H1 (cell line): ENCODE results near the gene MGAT5. TPM values are rescaled to one million over a fixed set of nuclear protein-coding genes. Genes with fewer than 3 reads are reported as not detected.

Source experiments
- CTCF ChIA-PET: fragments of 300-600 bp; sonication (Branson Sonifier 250); formaldehyde crosslinking; loops from one replicate; lab custom pipeline; 2021; ENCODE audit not compliant: partially characterized antibody; lab: Charles Lee
- POLR2A ChIA-PET: fragments of 300-600 bp; sonication (Branson Sonifier 250); formaldehyde crosslinking; loops from one replicate; lab custom pipeline; 2021; ENCODE audit warnings: inconsistent platforms; ENCODE audit not compliant: partially characterized antibody; lab: Charles Lee
- DNase-seq, 2 experiments: peaks; one replicate each; pipeline versions ENCODE4 v3.0.0 to v3.0.0-alpha.2; 2010 to 2022; ENCODE audit warnings: low spot score in 2 of 2, low read depth in 1 of 2, mixed read lengths in 1 of 2
- FAIRE-seq: peaks from 2 replicates; lab custom pipeline; 2011; peaks lifted over from hg19 to GRCh38; lab: Jason Lieb, UNC
- H2AFZ ChIP-seq: 2 replicates; pipeline ENCODE4 v1.8.1; 2012; ENCODE audit warnings: low read length, inconsistent platforms
- H2AK5ac ChIP-seq: 2 replicates; pipeline ENCODE4 v1.6.1; 2013; ENCODE audit warnings: low read depth, low read length
- H2BK120ac ChIP-seq: replicated peaks from 2 replicates; pipeline ENCODE3; 2013; ENCODE audit warnings: low read depth, low read length, inconsistent platforms
- H2BK12ac ChIP-seq: 2 replicates; pipeline ENCODE4 v1.6.1; 2013; ENCODE audit warnings: low read depth, low read length
- H2BK15ac ChIP-seq: 2 replicates; pipeline ENCODE4 v1.6.1; 2013; ENCODE audit warnings: low read length
- H2BK20ac ChIP-seq: 2 replicates; pipeline ENCODE4 v1.6.1; 2013; ENCODE audit warnings: low read length
- H2BK5ac ChIP-seq: 2 replicates; pipeline ENCODE4 v1.6.1; 2013; ENCODE audit warnings: low read depth, low read length
- H3K14ac ChIP-seq: 2 replicates; pipeline ENCODE4 v1.6.1; 2013; ENCODE audit warnings: inconsistent platforms; ENCODE audit not compliant: insufficient read length
- H3K18ac ChIP-seq: 2 replicates; pipeline ENCODE4 v1.6.1; 2013; ENCODE audit warnings: low read length; ENCODE audit errors: extremely low read depth
- H3K23ac ChIP-seq: 2 replicates; pipeline ENCODE4 v1.6.1; 2013; ENCODE audit warnings: inconsistent platforms; ENCODE audit not compliant: insufficient read length
- H3K23me2 ChIP-seq: 2 replicates; pipeline ENCODE4 v1.6.1; 2013; ENCODE audit warnings: low read depth, low read length
- H3K27ac ChIP-seq: 2 replicates; pipeline ENCODE4 v1.6.1; 2011; ENCODE audit warnings: low read depth, low read length, inconsistent platforms
- H3K27me3 ChIP-seq, 4 experiments: replicated peaks in 1 of 4; 1 replicate in 1 of 4; 2 replicates in 3 of 4; pipeline versions ENCODE4 v1.6.1 to v1.8.1; 2011 to 2013; ENCODE audit warnings: low read length in 3 of 4, mild to moderate bottlenecking in 3 of 4, inconsistent platforms in 2 of 4, mixed read lengths in 2 of 4, moderate library complexity in 1 of 4; ENCODE audit not compliant: control insufficient read depth in 3 of 4, insufficient read depth in 3 of 4; ENCODE audit errors: extremely low read depth in 1 of 4
- H3K36me3 ChIP-seq, 4 experiments: 2 replicates each; pipeline versions ENCODE4 v1.6.1 to v1.8.1; 2011 to 2013; ENCODE audit warnings: mild to moderate bottlenecking in 4 of 4, low read length in 3 of 4, moderate library complexity in 2 of 4, control low read depth in 1 of 4, inconsistent platforms in 1 of 4; ENCODE audit not compliant: insufficient read depth in 4 of 4, control insufficient read depth in 2 of 4
- H3K4ac ChIP-seq: replicated peaks from 2 replicates; pipeline ENCODE3; 2013; ENCODE audit warnings: low read length, low read depth, mixed read lengths, inconsistent platforms; ENCODE audit not compliant: insufficient read length
- H3K4me1 ChIP-seq, 4 experiments: replicated peaks in 1 of 4; 1 replicate in 1 of 4; 2 replicates in 3 of 4; pipeline versions ENCODE4 v1.6.1 to v1.8.1; 2011 to 2013; ENCODE audit warnings: low read length in 3 of 4, inconsistent platforms in 2 of 4, mixed read lengths in 1 of 4; ENCODE audit not compliant: insufficient read depth in 4 of 4, control insufficient read depth in 3 of 4
- H3K4me2 ChIP-seq, 2 experiments: 2 replicates each; pipeline versions ENCODE4 v1.6.1 to v1.8.1; 2011 to 2013; ENCODE audit warnings: low read depth in 2 of 2, low read length in 2 of 2, control low read depth in 1 of 2, inconsistent platforms in 1 of 2, mild to moderate bottlenecking in 1 of 2; ENCODE audit not compliant: insufficient read depth in 1 of 2
- H3K4me3 ChIP-seq, 4 experiments: fragments of 200-600, 300-600 bp in 1 of 4; sonication (generic), shearing (Covaris generic), sonication (Bioruptor Twin) in 1 of 4; 2 replicates each; pipeline versions ENCODE4 v1.5.1 to v1.8.1; 2011 to 2016; ENCODE audit warnings: low read length in 4 of 4, low read depth in 3 of 4, control low read depth in 2 of 4, inconsistent platforms in 2 of 4, mild to moderate bottlenecking in 2 of 4, mixed read lengths in 1 of 4, moderate library complexity in 1 of 4; ENCODE audit not compliant: insufficient read depth in 2 of 4; ENCODE audit errors: extremely low read depth in 1 of 4
- H3K56ac ChIP-seq: replicated peaks from 2 replicates; pipeline ENCODE3; 2013; ENCODE audit warnings: low read depth, mild to moderate bottlenecking, mixed read lengths, low read length, inconsistent platforms; ENCODE audit not compliant: insufficient read length
- H3K79me1 ChIP-seq: 2 replicates; pipeline ENCODE4 v1.6.1; 2013; ENCODE audit warnings: low read depth, low read length, control low read depth
- H3K79me2 ChIP-seq, 2 experiments: 2 replicates each; pipeline versions ENCODE4 v1.6.1 to v1.8.1; 2012 to 2013; ENCODE audit warnings: low read length in 2 of 2, mild to moderate bottlenecking in 2 of 2, inconsistent platforms in 1 of 2; ENCODE audit not compliant: insufficient read depth in 2 of 2, control insufficient read depth in 1 of 2
- H3K9ac ChIP-seq, 4 experiments: replicated peaks in 1 of 4; 1 replicate in 1 of 4; 2 replicates in 3 of 4; pipeline versions ENCODE4 v1.6.1 to v1.8.1; 2011 to 2013; ENCODE audit warnings: low read depth in 3 of 4, low read length in 3 of 4, control low read depth in 2 of 4, mild to moderate bottlenecking in 2 of 4, moderate library complexity in 2 of 4, inconsistent platforms in 1 of 4; ENCODE audit errors: extremely low read depth in 1 of 4
- H3K9me3 ChIP-seq, 2 experiments: 2 replicates each; pipeline versions ENCODE4 v1.6.1 to v1.8.1; 2012 to 2013; ENCODE audit warnings: mild to moderate bottlenecking in 2 of 2, moderate library complexity in 2 of 2, control low read depth in 1 of 2, inconsistent platforms in 1 of 2, low read depth in 1 of 2, low read length in 1 of 2, mixed read lengths in 1 of 2; ENCODE audit not compliant: insufficient read depth in 2 of 2
- H4K20me1 ChIP-seq, 2 experiments: replicated peaks in 1 of 2; 2 replicates each; pipeline versions ENCODE3 to v1.8.1; 2011 to 2013; ENCODE audit warnings: inconsistent platforms in 2 of 2, low read length in 2 of 2, mild to moderate bottlenecking in 1 of 2; ENCODE audit not compliant: insufficient read depth in 2 of 2, control insufficient read depth in 1 of 2
- H4K5ac ChIP-seq: 2 replicates; pipeline ENCODE4 v1.6.1; 2013; ENCODE audit warnings: low read length, low read depth, mixed read lengths, inconsistent platforms; ENCODE audit not compliant: insufficient read length
- H4K8ac ChIP-seq: 2 replicates; pipeline ENCODE4 v1.8.0; 2013; ENCODE audit warnings: mild to moderate bottlenecking, moderate library complexity, low read length, inconsistent platforms; ENCODE audit not compliant: insufficient read depth; ENCODE audit errors: extremely low read depth
- H4K91ac ChIP-seq: replicated peaks from 2 replicates; pipeline ENCODE3; 2013; ENCODE audit warnings: low read length, mixed read lengths, inconsistent platforms; ENCODE audit not compliant: insufficient read length
- CHD2 ChIP-seq: IDR thresholded peaks from 2 replicates; pipeline ENCODE4 v1.6.1; 2012; ENCODE audit warnings: low read length, improper control_type of control experiment
- JUN ChIP-seq: IDR thresholded peaks from 2 replicates; pipeline ENCODE4 v1.6.1; 2011; ENCODE audit warnings: low read depth, mild to moderate bottlenecking, improper control_type of control experiment, low read length
- POLR2A ChIP-seq, 2 experiments: IDR thresholded peaks; 1 replicate in 1 of 2; 2 replicates in 1 of 2; pipeline ENCODE4 v1.6.1; 2011; ENCODE audit warnings: low read depth in 2 of 2, low read length in 2 of 2, mild to moderate bottlenecking in 2 of 2; ENCODE audit errors: control extremely low read depth in 1 of 2
- RAD21 ChIP-seq, 2 experiments: IDR thresholded peaks in 1 of 2; conservative IDR thresholded peaks in 1 of 2; 2 replicates each; pipeline ENCODE4 v1.6.1; 2011; ENCODE audit warnings: low read depth in 2 of 2, low read length in 2 of 2, improper control_type of control experiment in 1 of 2, inconsistent platforms in 1 of 2, mild to moderate bottlenecking in 1 of 2, moderate library complexity in 1 of 2
- RBBP5 ChIP-seq: IDR thresholded peaks from 2 replicates; pipeline ENCODE4 v1.7.1; 2012; ENCODE audit warnings: low read depth, mild to moderate bottlenecking, inconsistent platforms, low read length, moderate library complexity, borderline replicate concordance
- SIN3A ChIP-seq, 2 experiments: IDR thresholded peaks in 1 of 2; conservative IDR thresholded peaks in 1 of 2; 2 replicates each; pipeline ENCODE4 v1.6.1; 2011 to 2012; ENCODE audit warnings: low read length in 2 of 2, improper control_type of control experiment in 1 of 2, low read depth in 1 of 2, mild to moderate bottlenecking in 1 of 2
- SP4 ChIP-seq: IDR thresholded peaks from 2 replicates; pipeline ENCODE4 v1.6.1; 2012; ENCODE audit warnings: low read length, inconsistent platforms
- TAF7 ChIP-seq: optimal IDR thresholded peaks from 2 replicates; pipeline ENCODE3; 2011; ENCODE audit warnings: low read depth, mild to moderate bottlenecking, inconsistent platforms, low read length, moderate library complexity, borderline replicate concordance
- TBP ChIP-seq: IDR thresholded peaks from 2 replicates; pipeline ENCODE4 v1.6.1; 2011; ENCODE audit warnings: low read depth, low read length, improper control_type of control experiment
- WGBS, 2 experiments: shearing (Covaris generic) in 1 of 2; methylation state at CpG; one replicate each; pipeline versions ENCODE4 v1.1.6 to v1.1.7; 2013 to 2015; ENCODE audit warnings: low lambda C conversion rate in 2 of 2, mixed read lengths in 2 of 2, inconsistent platforms in 1 of 2, low coverage in 1 of 2, missing lambda C conversion rate in 1 of 2; ENCODE audit not compliant: insufficient replicate concordance in 2 of 2, insufficient coverage in 1 of 2, insufficient read length in 1 of 2; ENCODE audit errors: extremely low coverage in 1 of 2, missing lambda C conversion rate in 1 of 2; 5-methylcytosine and 5-hydroxymethylcytosine counted together
- polyA plus RNA-seq, 7 experiments: library from polyadenylated mRNA; depleted of rRNA in 3 of 7; stranded (reverse) in 5 of 7; unstranded in 2 of 7; fragments of >200 nt in 5 of 7; fragments of 200-250 nt in 2 of 7; gene quantifications; 1 replicate in 5 of 7; 2 replicates in 1 of 7; 4 replicates in 1 of 7; pipeline versions ENCODE4 v1.2.1 to v1.2.3, GENCODE V29; 2011 to 2013; ENCODE audit warnings: missing spikeins in 2 of 7, mixed read lengths in 2 of 7
- total RNA-seq: library from RNA; stranded (reverse); fragmentation: NEBNext Ultra II Directional; extraction: Animal tissue kit (Norgen Biotek cat#: 25700); gene quantifications from 2 replicates; pipeline ENCODE4 v1.2.1, GENCODE V29; 2021
- TF ChIP-seq, protein P1 (sequence below): IDR thresholded peaks from 2 replicates; pipeline ENCODE4 v1.6.1; 2012; ENCODE audit warnings: inconsistent platforms
- TF ChIP-seq, protein P2 (sequence below): IDR thresholded peaks from 2 replicates; pipeline ENCODE4 v1.6.1; 2011; ENCODE audit warnings: low read length, improper control_type of control experiment

The MGAT5 gene
- total and polyA plus RNA-seq, 2 of the 8 experiments (the other 6 are each of a cell fraction or from before 2014, with no cell fraction given) = 11.2 to 49.2 TPM

GRCh38 chr2:134465228-134466105, 211.6 kb downstream of the MGAT5 start:
- Histone ChIP-seq H2AFZ (no peak overlapping the region), H3K4ac (no peak overlapping the region), H3K4me2 (no peak overlapping the region), H3K9ac (no peak overlapping the region), H3K4me1 (no peaks in the 10 kb centered on the region; a peak in 1 of 7 replicates), H3K23ac (no peak overlapping the region), H3K4me3 (no peak overlapping the region), H4K5ac (no peak overlapping the region), H4K91ac (no peak overlapping the region), H3K23me2 (no peaks in the 10 kb centered on the region), H3K79me1 (no peaks in the 10 kb centered on the region), H3K79me2 (no peaks in the 10 kb centered on the region), H4K20me1 (no peaks in the 10 kb centered on the region), H3K9me3 (no peaks in the 10 kb centered on the region), H3K56ac (no peak overlapping the region), H3K36me3 (no peaks in the 10 kb centered on the region), H2BK15ac (no peak overlapping the region), H2BK20ac (no peak overlapping the region), H2BK120ac (no peak overlapping the region), H4K8ac (no peak overlapping the region; the same call in 1 of the 2 replicates), H3K27me3 (no peaks in the 10 kb centered on the region), H2AK5ac (no peak overlapping the region), H2BK12ac (no peak overlapping the region), H3K14ac (no peak overlapping the region), H2BK5ac (no peak overlapping the region), H3K18ac (no peak overlapping the region), H3K27ac (no peak overlapping the region)
- DNase-seq (peak in 1 of 2 experiments; percentile 23), FAIRE-seq (no peak)
- ChIA-PET CTCF (interaction anchor here (0.6 to 1.7 kb wide), 4 partner anchors 14 to 33 kb away, joined by 3 to 9 read pairs (median 5); no protein-coding TSS in a partner anchor), POLR2A (no interaction called here)
- 88% methylated on average over 6 of the region's 6 CpGs; no CpG with 5 or more reads in 1 of the 2 experiments for WGBS, 2 experiments
- TF ChIP-seq RBBP5 = no peak
- no peak for TF ChIP-seq TAF7
- no peak for TF ChIP-seq RAD21 (IDR thresholded peaks at IDR 0.05 in 1 of 2, conservative IDR thresholded peaks at IDR 0.05 in 1 of 2; ENCODE audit: low read depth in 2 of 2, low read length in 2 of 2)
- no peak for TF ChIP-seq POLR2A (IDR thresholded peaks at IDR 0.05; ENCODE audit: control extremely low read depth in 1 of 2, low read depth in 2 of 2, low read length in 2 of 2)
- TF ChIP-seq, protein P1, sequence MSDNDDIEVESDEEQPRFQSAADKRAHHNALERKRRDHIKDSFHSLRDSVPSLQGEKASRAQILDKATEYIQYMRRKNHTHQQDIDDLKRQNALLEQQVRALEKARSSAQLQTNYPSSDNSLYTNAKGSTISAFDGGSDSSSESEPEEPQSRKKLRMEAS = no peak
- no peak for TF ChIP-seq SIN3A (conservative IDR thresholded peaks at IDR 0.05 in 1 of 2, IDR thresholded peaks at IDR 0.05 in 1 of 2; ENCODE audit: low read depth in 1 of 2, low read length in 2 of 2)
- TF ChIP-seq CHD2 = no peak
- TF ChIP-seq, protein P2, sequence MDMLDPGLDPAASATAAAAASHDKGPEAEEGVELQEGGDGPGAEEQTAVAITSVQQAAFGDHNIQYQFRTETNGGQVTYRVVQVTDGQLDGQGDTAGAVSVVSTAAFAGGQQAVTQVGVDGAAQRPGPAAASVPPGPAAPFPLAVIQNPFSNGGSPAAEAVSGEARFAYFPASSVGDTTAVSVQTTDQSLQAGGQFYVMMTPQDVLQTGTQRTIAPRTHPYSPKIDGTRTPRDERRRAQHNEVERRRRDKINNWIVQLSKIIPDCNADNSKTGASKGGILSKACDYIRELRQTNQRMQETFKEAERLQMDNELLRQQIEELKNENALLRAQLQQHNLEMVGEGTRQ = no peak
- no peak for TF ChIP-seq SP4
- no peak for TF ChIP-seq TBP
- TF ChIP-seq JUN = no peak
